ENCODE results near the gene BACE2.

GRCh38 chr21:41180752-41181151, 12.8 kb downstream of the BACE2 start:
- TF ChIP-seq, protein P1, sequence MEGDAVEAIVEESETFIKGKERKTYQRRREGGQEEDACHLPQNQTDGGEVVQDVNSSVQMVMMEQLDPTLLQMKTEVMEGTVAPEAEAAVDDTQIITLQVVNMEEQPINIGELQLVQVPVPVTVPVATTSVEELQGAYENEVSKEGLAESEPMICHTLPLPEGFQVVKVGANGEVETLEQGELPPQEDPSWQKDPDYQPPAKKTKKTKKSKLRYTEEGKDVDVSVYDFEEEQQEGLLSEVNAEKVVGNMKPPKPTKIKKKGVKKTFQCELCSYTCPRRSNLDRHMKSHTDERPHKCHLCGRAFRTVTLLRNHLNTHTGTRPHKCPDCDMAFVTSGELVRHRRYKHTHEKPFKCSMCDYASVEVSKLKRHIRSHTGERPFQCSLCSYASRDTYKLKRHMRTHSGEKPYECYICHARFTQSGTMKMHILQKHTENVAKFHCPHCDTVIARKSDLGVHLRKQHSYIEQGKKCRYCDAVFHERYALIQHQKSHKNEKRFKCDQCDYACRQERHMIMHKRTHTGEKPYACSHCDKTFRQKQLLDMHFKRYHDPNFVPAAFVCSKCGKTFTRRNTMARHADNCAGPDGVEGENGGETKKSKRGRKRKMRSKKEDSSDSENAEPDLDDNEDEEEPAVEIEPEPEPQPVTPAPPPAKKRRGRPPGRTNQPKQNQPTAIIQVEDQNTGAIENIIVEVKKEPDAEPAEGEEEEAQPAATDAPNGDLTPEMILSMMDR (conservative IDR thresholded peaks at IDR 0.05), result no peak
- no peak for TF ChIP-seq EZH2 (IDR thresholded peaks at IDR 0.05; ENCODE audit: low read depth)
